Omental fat pad (tissue), 4 donors: ENCODE measurements around the gene UMODL1. TPM values are rescaled to one million over a fixed set of nuclear protein-coding genes. Genes with fewer than 3 reads are reported as not detected.

Experiments
- ATAC-seq: fragments of 150-250 bp; one replicate; pipeline ENCODE4 v1.9.1; 2016; ENCODE audit warnings: mild to moderate bottlenecking, moderate library complexity; ENCODE audit not compliant: low FRiP score
- DNase-seq: peaks from one replicate; pipeline ENCODE4 v3.0.0-alpha.2; 2019; ENCODE audit warnings: low spot score
- CTCF ChIP-seq, 3 donors: fragments of 450-650 bp; IDR thresholded peaks; one replicate each; pipeline ENCODE4 v1.5.1; 2016 to 2017; ENCODE audit warnings: antibody characterized with exemption in 3 of 3, mild to moderate bottlenecking in 3 of 3, moderate library complexity in 2 of 3
- total RNA-seq, 4 donors: library from RNA; depleted of rRNA; stranded (reverse); fragments of >200 nt; gene quantifications; one replicate each; pipeline ENCODE4 v1.1.0, GENCODE V29; 2016

UMODL1 gene
- total RNA-seq, 4 donors from 2014 or later, result not detected

- no peak for ATAC-seq
Observed at GRCh38 chr21:42079939-42080787, 9.0 kb downstream of the UMODL1 start.

GRCh38 chr21:42080788-42081083 is 9.6 kb downstream of the UMODL1 start:
- no peak for TF ChIP-seq CTCF (IDR thresholded peaks at IDR 0.05)
- ATAC-seq (peak; percentile 46), DNase-seq (no peak)

More at GRCh38 chr21:42079939-42080787, 9.0 kb downstream of the UMODL1 start:
- no peak for TF ChIP-seq CTCF (IDR thresholded peaks at IDR 0.05)
- no peak for DNase-seq

GRCh38 chr21:42081138-42081537 is 10.0 kb downstream of the UMODL1 start:
- DNase-seq, result no peak
- ATAC-seq, result peak; percentile 50

GRCh38 chr21:42081931-42082381 is 10.8 kb downstream of the UMODL1 start:
- no peak for DNase-seq
- no peak for ATAC-seq

More at GRCh38 chr21:42081138-42081537, 10.0 kb downstream of the UMODL1 start:
- TF ChIP-seq CTCF (IDR thresholded peaks at IDR 0.05), result no peak

GRCh38 chr21:42082501-42083360 is 11.6 kb downstream of the UMODL1 start:
- DNase-seq (no peak), ATAC-seq (no peak)
- no peak for TF ChIP-seq CTCF (IDR thresholded peaks at IDR 0.05)

More at GRCh38 chr21:42081931-42082381, 10.8 kb downstream of the UMODL1 start:
- TF ChIP-seq CTCF (IDR thresholded peaks at IDR 0.05), result no peak

- DNase-seq, result no peak
- TF ChIP-seq CTCF (IDR thresholded peaks at IDR 0.05), result no peak
- ATAC-seq, result no peak
Observed at GRCh38 chr21:42083361-42083690, 12.2 kb downstream of the UMODL1 start.
